ENCODE measurements around the gene SCN1B. TPM values are rescaled to one million over a fixed set of nuclear protein-coding genes. Genes with fewer than 3 reads are reported as not detected.

The SCN1B gene
- total RNA-seq, 2 experiments from 2014 or later = 1.4 to 2.3 TPM

- no peak overlapping the region for H3K4me3 Mint-ChIP-seq
- intact Hi-C loops (cut with DNase I, micrococcal nuclease) = no loop called here
- Histone ChIP-seq H3K4me1 (ENCODE audit: insufficient read depth, low read length) (no peaks in the 10 kb centered on the region), H3K27me3 (ENCODE audit: control insufficient read depth in 1 of 2, insufficient read depth in 2 of 2, low read length in 2 of 2) (peaks cover 0 to 5% of the 10 kb centered on the region in 2 experiments), H3K9me3 (ENCODE audit: control insufficient read depth in 1 of 2, insufficient read depth in 1 of 2, low read length in 2 of 2) (no peaks in the 10 kb centered on the region), H3K27ac (ENCODE audit: low read depth in 1 of 2, low read length in 2 of 2) (no peak overlapping the region), H3K4me3 (ENCODE audit: low read length) (no peak overlapping the region), H3K36me3 (ENCODE audit: insufficient read depth, low read length) (no peaks in the 10 kb centered on the region)
- no peaks in the 10 kb centered on the region for H3K36me3 Mint-ChIP-seq (ENCODE audit: low read depth)
- ChIA-PET CTCF (no interaction called here), POLR2A (no interaction called here)
- DNase-seq (no peak), ATAC-seq (ENCODE audit: poor library complexity) (no peak)
- H3K27ac Mint-ChIP-seq = no peak overlapping the region
- H3K4me1 Mint-ChIP-seq (ENCODE audit: low read depth) = no peaks in the 10 kb centered on the region
- TF ChIP-seq CTCF (IDR thresholded peaks at IDR 0.05) = no peak
- no peaks in the 10 kb centered on the region for H3K9me3 Mint-ChIP-seq
- H3K27me3 Mint-ChIP-seq = peaks cover 12% of the 10 kb centered on the region
These were observed 21.5 kb downstream of the SCN1B start for GRCh38 chr19:35051796-35052195.

- H3K4me3 ChIP-seq (ENCODE audit: low read length) = no peak overlapping the region
- TF ChIP-seq CTCF (IDR thresholded peaks at IDR 0.05) = no peak
- no peaks in the 10 kb centered on the region for H3K9me3 ChIP-seq (ENCODE audit: control insufficient read depth in 1 of 2, insufficient read depth in 1 of 2, low read length in 2 of 2)
- no peak overlapping the region for H3K27ac ChIP-seq (ENCODE audit: low read depth in 1 of 2, low read length in 2 of 2)
- intact Hi-C loops (cut with DNase I, micrococcal nuclease) = no loop called here
- H3K4me3 Mint-ChIP-seq = no peak overlapping the region
- H3K27ac Mint-ChIP-seq = no peak overlapping the region
- CTCF ChIA-PET = no interaction called here
- POLR2A ChIA-PET = no interaction called here
- DNase-seq (no peak), ATAC-seq (ENCODE audit: poor library complexity) (no peak)
- no peaks in the 10 kb centered on the region for H3K36me3 ChIP-seq (ENCODE audit: insufficient read depth, low read length)
- H3K4me1 ChIP-seq (ENCODE audit: insufficient read depth, low read length) = no peaks in the 10 kb centered on the region
- no peaks in the 10 kb centered on the region for H3K9me3 Mint-ChIP-seq
- H3K27me3 ChIP-seq (ENCODE audit: control insufficient read depth in 1 of 2, insufficient read depth in 2 of 2, low read length in 2 of 2) = peaks cover 0 to 5% of the 10 kb centered on the region in 2 experiments
- peaks cover 14% of the 10 kb centered on the region for H3K27me3 Mint-ChIP-seq
- H3K4me1 Mint-ChIP-seq (ENCODE audit: low read depth) = no peaks in the 10 kb centered on the region
- no peaks in the 10 kb centered on the region for H3K36me3 Mint-ChIP-seq (ENCODE audit: low read depth)
These were observed 22.4 kb downstream of the SCN1B start for GRCh38 chr19:35052599-35053190.

GRCh38 chr19:35053667-35054293 lies 23.5 kb downstream of the SCN1B start:
- Mint-ChIP-seq H3K9me3 (no peaks in the 10 kb centered on the region), H3K27me3 (peaks cover 14% of the 10 kb centered on the region), H3K36me3 (ENCODE audit: low read depth) (no peaks in the 10 kb centered on the region), H3K4me1 (ENCODE audit: low read depth) (no peaks in the 10 kb centered on the region), H3K4me3 (no peak overlapping the region), H3K27ac (no peak overlapping the region)
- TF ChIP-seq CTCF (IDR thresholded peaks at IDR 0.05) = no peak
- no peaks in the 10 kb centered on the region for H3K9me3 ChIP-seq (ENCODE audit: control insufficient read depth in 1 of 2, insufficient read depth in 1 of 2, low read length in 2 of 2)
- ChIA-PET POLR2A (no interaction called here), CTCF (no interaction called here)
- ATAC-seq (ENCODE audit: poor library complexity) = no peak
- DNase-seq = no peak
- H3K27me3 ChIP-seq (ENCODE audit: control insufficient read depth in 1 of 2, insufficient read depth in 2 of 2, low read length in 2 of 2) = peaks cover 0 to 5% of the 10 kb centered on the region in 2 experiments
- H3K4me3 ChIP-seq (ENCODE audit: low read length) = no peak overlapping the region
- no peaks in the 10 kb centered on the region for H3K4me1 ChIP-seq (ENCODE audit: insufficient read depth, low read length)
- H3K27ac ChIP-seq (ENCODE audit: low read depth in 1 of 2, low read length in 2 of 2) = no peak overlapping the region
- no peaks in the 10 kb centered on the region for H3K36me3 ChIP-seq (ENCODE audit: insufficient read depth, low read length)
- intact Hi-C loops (cut with DNase I, micrococcal nuclease) = no loop called here
